ENCODE results near the gene RNF31. TPM values are rescaled to one million over a fixed set of nuclear protein-coding genes. Genes with fewer than 3 reads are reported as not detected.
A peak's percentile ranks its signal among the peaks of the same experiment; 100 is the strongest.

Gene RNF31
- total and polyA plus RNA-seq, 2 of the 13 experiments (the other 11 are each of a cell fraction or from before 2014, with no cell fraction given) = 48.2 to 86.8 TPM

DNA sequence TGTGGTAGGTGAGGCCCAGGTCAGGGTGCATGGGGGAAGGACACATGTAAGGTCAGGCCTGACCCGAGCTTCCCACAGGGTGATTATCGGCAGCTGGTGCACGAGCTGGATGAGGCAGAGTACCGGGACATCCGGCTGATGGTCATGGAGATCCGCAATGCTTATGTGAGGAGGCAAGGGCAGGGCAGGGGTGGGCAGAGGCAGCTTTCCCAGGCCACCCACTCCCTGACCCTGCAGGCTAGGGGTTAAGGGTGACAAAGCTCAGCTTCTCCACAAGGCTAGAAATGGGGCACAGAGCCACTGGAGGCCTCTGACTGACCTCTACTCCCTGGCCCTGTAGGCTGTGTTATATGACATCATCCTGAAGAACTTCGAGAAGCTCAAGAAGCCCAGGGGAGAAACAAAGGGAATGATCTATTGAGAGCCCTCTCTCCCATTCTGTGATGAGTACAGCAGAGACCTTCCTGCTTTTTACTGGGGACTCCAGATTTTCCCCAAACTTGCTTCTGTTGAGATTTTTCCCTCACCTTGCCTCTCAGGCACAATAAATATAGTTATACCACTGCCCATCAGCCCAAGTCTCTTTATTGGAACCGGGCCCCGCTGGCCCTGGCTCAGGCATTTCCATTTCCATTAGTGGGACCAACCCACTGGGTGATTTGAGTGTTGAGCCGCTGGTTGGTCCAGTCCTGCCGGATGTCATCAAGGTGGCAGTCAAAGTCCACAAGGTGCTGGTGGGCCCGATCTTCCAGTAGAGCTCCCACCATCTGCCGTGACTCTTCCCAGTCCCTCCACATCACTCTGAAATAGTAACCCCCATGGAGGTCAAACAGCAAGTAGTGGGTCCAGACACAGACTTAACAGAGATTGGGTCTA is 8.7 kb upstream of the RNF31 start (continued):
- TF ChIP-seq PAF1 (CRISPR knock-in tag; IDR thresholded peaks at IDR 0.05) (no peak), ZNF383 (CRISPR knock-in tag; IDR thresholded peaks at IDR 0.05; ENCODE audit: borderline replicate concordance) (no peak), FOSL2 (CRISPR knock-in tag; IDR thresholded peaks at IDR 0.05) (no peak), ZNF616 (CRISPR knock-in tag; IDR thresholded peaks at IDR 0.05; ENCODE audit: low read depth) (no peak), SOX5 (CRISPR knock-in tag; IDR thresholded peaks at IDR 0.05; ENCODE audit: borderline replicate concordance) (no peak), ZNF547 (CRISPR knock-in tag; IDR thresholded peaks at IDR 0.05) (peak; percentile 41; the same call in 1 of the 2 replicates), SCMH1 (CRISPR knock-in tag; IDR thresholded peaks at IDR 0.05; ENCODE audit: borderline replicate concordance) (no peak), ZSCAN21 (CRISPR knock-in tag; IDR thresholded peaks at IDR 0.05; ENCODE audit: borderline replicate concordance) (no peak), ZNF468 (CRISPR knock-in tag; IDR thresholded peaks at IDR 0.05) (no peak), AGO1 (IDR thresholded peaks at IDR 0.05; ENCODE audit: low read depth, low read length, poor library complexity, severe bottlenecking) (peak; percentile 72), SMYD3 (CRISPR knock-in tag; IDR thresholded peaks at IDR 0.05) (no peak), TSC22D2 (CRISPR knock-in tag; IDR thresholded peaks at IDR 0.05; ENCODE audit: borderline replicate concordance) (no peak), ZFP36L2 (CRISPR knock-in tag; IDR thresholded peaks at IDR 0.05) (no peak), KDM1A (CRISPR knock-in tag; IDR thresholded peaks at IDR 0.05) (no peak), ZNF749 (CRISPR knock-in tag; IDR thresholded peaks at IDR 0.05; ENCODE audit: borderline replicate concordance) (no peak)
- TF ChIP-seq, protein P1, sequence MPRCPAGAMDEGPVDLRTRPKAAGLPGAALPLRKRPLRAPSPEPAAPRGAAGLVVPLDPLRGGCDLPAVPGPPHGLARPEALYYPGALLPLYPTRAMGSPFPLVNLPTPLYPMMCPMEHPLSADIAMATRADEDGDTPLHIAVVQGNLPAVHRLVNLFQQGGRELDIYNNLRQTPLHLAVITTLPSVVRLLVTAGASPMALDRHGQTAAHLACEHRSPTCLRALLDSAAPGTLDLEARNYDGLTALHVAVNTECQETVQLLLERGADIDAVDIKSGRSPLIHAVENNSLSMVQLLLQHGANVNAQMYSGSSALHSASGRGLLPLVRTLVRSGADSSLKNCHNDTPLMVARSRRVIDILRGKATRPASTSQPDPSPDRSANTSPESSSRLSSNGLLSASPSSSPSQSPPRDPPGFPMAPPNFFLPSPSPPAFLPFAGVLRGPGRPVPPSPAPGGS (CRISPR knock-in tag; IDR thresholded peaks at IDR 0.05) = no peak
- TF ChIP-seq, protein P2, sequence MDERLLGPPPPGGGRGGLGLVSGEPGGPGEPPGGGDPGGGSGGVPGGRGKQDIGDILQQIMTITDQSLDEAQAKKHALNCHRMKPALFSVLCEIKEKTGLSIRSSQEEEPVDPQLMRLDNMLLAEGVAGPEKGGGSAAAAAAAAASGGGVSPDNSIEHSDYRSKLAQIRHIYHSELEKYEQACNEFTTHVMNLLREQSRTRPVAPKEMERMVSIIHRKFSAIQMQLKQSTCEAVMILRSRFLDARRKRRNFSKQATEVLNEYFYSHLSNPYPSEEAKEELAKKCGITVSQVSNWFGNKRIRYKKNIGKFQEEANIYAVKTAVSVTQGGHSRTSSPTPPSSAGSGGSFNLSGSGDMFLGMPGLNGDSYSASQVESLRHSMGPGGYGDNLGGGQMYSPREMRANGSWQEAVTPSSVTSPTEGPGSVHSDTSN (CRISPR knock-in tag; IDR thresholded peaks at IDR 0.05) = 0 out of 2 replicates have a peak, but pooled peaks have one; percentile 20
- TF ChIP-seq, protein P3, sequence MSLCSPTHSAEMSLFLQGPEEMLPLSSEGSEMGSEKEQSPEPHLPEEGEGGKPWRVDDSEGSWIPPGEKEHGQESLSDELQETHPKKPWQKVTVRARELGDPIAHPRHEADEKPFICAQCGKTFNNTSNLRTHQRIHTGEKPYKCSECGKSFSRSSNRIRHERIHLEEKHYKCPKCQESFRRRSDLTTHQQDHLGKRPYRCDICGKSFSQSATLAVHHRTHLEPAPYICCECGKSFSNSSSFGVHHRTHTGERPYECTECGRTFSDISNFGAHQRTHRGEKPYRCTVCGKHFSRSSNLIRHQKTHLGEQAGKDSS (CRISPR knock-in tag; IDR thresholded peaks at IDR 0.05; ENCODE audit: borderline replicate concordance, low read depth) = peak; percentile 18; the same call in 1 of the 2 replicates
- TF ChIP-seq, protein P4, sequence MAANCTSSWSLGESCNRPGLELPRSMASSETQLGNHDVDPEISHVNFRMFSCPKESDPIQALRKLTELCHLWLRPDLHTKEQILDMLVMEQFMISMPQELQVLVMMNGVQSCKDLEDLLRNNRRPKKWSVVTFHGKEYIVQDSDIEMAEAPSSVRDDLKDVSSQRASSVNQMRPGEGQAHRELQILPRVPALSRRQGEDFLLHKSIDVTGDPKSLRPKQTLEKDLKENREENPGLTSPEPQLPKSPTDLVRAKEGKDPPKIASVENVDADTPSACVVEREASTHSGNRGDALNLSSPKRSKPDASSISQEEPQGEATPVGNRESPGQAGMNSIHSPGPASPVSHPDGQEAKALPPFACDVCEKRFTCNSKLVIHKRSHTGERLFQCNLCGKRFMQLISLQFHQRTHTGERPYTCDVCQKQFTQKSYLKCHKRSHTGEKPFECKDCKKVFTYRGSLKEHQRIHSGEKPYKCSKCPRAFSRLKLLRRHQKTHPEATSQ (CRISPR knock-in tag; IDR thresholded peaks at IDR 0.05; ENCODE audit: borderline replicate concordance) = no peak
- TF ChIP-seq, protein P5, sequence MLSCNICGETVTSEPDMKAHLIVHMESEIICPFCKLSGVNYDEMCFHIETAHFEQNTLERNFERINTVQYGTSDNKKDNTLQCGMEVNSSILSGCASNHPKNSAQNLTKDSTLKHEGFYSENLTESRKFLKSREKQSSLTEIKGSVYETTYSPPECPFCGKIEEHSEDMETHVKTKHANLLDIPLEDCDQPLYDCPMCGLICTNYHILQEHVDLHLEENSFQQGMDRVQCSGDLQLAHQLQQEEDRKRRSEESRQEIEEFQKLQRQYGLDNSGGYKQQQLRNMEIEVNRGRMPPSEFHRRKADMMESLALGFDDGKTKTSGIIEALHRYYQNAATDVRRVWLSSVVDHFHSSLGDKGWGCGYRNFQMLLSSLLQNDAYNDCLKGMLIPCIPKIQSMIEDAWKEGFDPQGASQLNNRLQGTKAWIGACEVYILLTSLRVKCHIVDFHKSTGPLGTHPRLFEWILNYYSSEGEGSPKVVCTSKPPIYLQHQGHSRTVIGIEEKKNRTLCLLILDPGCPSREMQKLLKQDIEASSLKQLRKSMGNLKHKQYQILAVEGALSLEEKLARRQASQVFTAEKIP (CRISPR knock-in tag; IDR thresholded peaks at IDR 0.05; ENCODE audit: borderline replicate concordance) = no peak

Measured in HepG2 (cell line).